Kidney (tissue), 14 donors: ENCODE measurements around the gene CD109. TPM values are rescaled to one million over a fixed set of nuclear protein-coding genes. Genes with fewer than 3 reads are reported as not detected.

Experiments
- DNase-seq, 5 donors: peaks; one replicate each; pipeline ENCODE4 v3.0.0-alpha.2; 2013 to 2020
- FAIRE-seq: peaks from 2 replicates; lab custom pipeline; 2012; peaks lifted over from hg19 to GRCh38; lab: Jason Lieb, UNC
- H3K27ac ChIP-seq, 2 donors: one replicate each; pipeline ENCODE4 v1.7.0; 2013; ENCODE audit warnings: low read depth in 2 of 2, low read length in 2 of 2, inconsistent platforms in 1 of 2
- H3K27me3 ChIP-seq: one replicate; pipeline ENCODE4 v1.7.1; 2013; ENCODE audit warnings: low read length, inconsistent platforms; ENCODE audit not compliant: control insufficient read depth, insufficient read depth
- H3K36me3 ChIP-seq, 3 donors: one replicate each; pipeline versions ENCODE4 v1.7.0 to v1.7.1; 2013; ENCODE audit warnings: low read length in 3 of 3, control low read depth in 1 of 3, inconsistent platforms in 1 of 3; ENCODE audit not compliant: insufficient read depth in 3 of 3, control insufficient read depth in 2 of 3
- H3K4me1 ChIP-seq, 3 donors: one replicate each; pipeline versions ENCODE4 v1.7.0 to v1.7.1; 2013; ENCODE audit warnings: low read length in 3 of 3, inconsistent platforms in 1 of 3, low read depth in 1 of 3; ENCODE audit not compliant: control insufficient read depth in 2 of 3, insufficient read depth in 2 of 3
- H3K4me3 ChIP-seq, 3 donors: one replicate each; pipeline versions ENCODE4 v1.7.0 to v1.8.1; 2013; ENCODE audit warnings: low read length in 3 of 3, control low read depth in 1 of 3, inconsistent platforms in 1 of 3
- H3K9ac ChIP-seq, 3 donors: one replicate each; pipeline versions ENCODE4 v1.7.0 to v1.7.1; 2013; ENCODE audit warnings: low read length in 3 of 3, control low read depth in 1 of 3, inconsistent platforms in 1 of 3
- H3K9me3 ChIP-seq, 3 donors: one replicate each; pipeline versions ENCODE4 v1.7.0 to v1.7.1; 2013; ENCODE audit warnings: low read length in 3 of 3, control low read depth in 1 of 3, inconsistent platforms in 1 of 3; ENCODE audit not compliant: control insufficient read depth in 2 of 3, insufficient read depth in 1 of 3
- CTCF ChIP-seq: IDR thresholded peaks from 3 replicates; pipeline ENCODE4 v1.5.1; 2012; ENCODE audit warnings: mild to moderate bottlenecking, moderate library complexity, borderline replicate concordance; ENCODE audit not compliant: insufficient read depth; ENCODE audit errors: extremely low read depth
- intact Hi-C: fragments of 100-400 bp; cut with DNase I; formaldehyde crosslinking; loops from one replicate; pipeline ENCODE4 v1.11.1; 2022
- polyA plus RNA-seq: library from polyadenylated mRNA; stranded (reverse); fragments of 350-450 nt; fragmentation: Illumina TruSeq; extraction: RNeasy Lipid Tissue Mini Kit (QIAGEN cat#74804); gene quantifications from one replicate; pipeline ENCODE4 v1.2.3, GENCODE V29; 2014; ENCODE audit warnings: low read depth, low replicate concordance; ENCODE audit not compliant: insufficient read depth
- total RNA-seq: library from RNA; stranded (reverse); fragmentation: NEBNext Ultra II Directional; extraction: Animal tissue kit (Norgen Biotek cat#: 25700); gene quantifications from one replicate; pipeline ENCODE4 v1.2.1, GENCODE V29; 2021
- donor health status: control.
- donor health status: control.
- donor health status: control.
- donor health status: control.
- donor health status: control.
- donor health status: DM: yes; HTN: yes; CAD: no.
- donor health status: Normal renal cell carcinoma (clear cell type).

The CD109 gene
- total and polyA plus RNA-seq, 2 donors from 2014 or later: 3.7 to 19.0 TPM

GRCh38 chr6:73652637-73653570 is 43.1 kb upstream of the CD109 start:
- Histone ChIP-seq H3K27ac (peak overlapping the region; percentile 94 to 98), H3K4me1 (peaks cover 0 to 3% (median 0%) of the 10 kb centered on the region in 3 donors), H3K36me3 (no peaks in the 10 kb centered on the region), H3K9ac (peak overlapping the region; percentile 81 to 83 (median 82)), H3K9me3 (no peaks in the 10 kb centered on the region), H3K27me3 (no peaks in the 10 kb centered on the region), H3K4me3 (peak overlapping the region; percentile 82 to 96 (median 94))
- intact Hi-C loops: no loop called here
- TF ChIP-seq CTCF: peak; percentile 29
- FAIRE-seq: no peak
- DNase-seq: peak in 4 of 5 donors; percentile 63 to 81 (median 72)

DNA sequence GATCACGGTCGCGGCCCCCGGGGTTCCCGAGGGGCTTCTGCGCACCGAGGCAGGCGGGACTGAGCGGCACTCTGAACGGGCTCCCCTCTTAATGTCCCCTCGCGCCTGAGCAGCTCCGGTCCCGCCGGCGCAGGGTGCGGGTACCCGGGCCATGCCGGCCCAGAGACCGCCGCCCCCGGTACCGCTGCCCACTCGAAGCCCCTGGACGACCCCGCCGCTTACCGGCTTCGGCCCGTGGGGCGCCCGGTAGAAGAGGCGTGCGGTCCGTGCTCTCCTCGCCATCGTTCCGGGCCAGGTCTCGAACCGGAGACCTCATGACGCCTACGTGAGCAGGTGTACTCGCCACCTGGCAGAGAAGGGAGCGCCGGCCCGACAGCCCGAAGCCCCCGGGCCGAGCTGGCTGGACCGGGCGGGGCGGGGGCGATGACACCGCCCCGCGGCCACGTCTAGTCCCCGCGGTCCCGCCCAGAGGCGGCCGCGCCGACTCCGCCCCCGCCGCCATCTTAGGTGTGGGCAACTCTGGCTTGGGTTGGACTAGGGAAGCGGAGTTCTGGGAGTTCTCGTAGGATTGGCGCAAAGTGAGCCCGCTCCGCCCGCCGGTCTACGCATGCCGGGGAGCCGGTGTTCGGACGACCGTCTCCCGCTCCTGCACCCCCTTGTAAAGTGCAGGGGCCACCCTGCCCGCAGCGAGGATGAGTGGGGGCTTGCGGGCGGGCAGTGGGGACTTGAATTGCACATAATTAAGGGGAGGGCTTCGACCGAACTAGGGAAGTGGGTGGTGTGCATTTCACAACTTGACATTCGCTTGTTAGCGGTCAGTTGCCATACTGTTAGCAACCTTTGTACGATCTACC is 42.2 kb upstream of the CD109 start, which contains the start of gene SLC17A5:
Gene SLC17A5 (minus strand): TSS at position 422 of the 854 bp plus-strand sequence. CDS start 106 bp downstream, at position 316.
- TF ChIP-seq CTCF: no peak
- Histone ChIP-seq H3K4me1 (peaks cover 0 to 3% (median 0%) of the 10 kb centered on the region in 3 donors), H3K27me3 (no peaks in the 10 kb centered on the region), H3K4me3 (peak within 1 kb of the TSS; percentile 85 to 96 (median 94)), H3K27ac (peak within 1 kb of the TSS; percentile 98 to 99), H3K9me3 (no peaks in the 10 kb centered on the region), H3K9ac (peak within 1 kb of the TSS; percentile 88 to 91 (median 89)), H3K36me3 (no peaks in the 10 kb centered on the region)
- no peak for FAIRE-seq
- peak; percentile 94 to 98 (median 96) for DNase-seq
- intact Hi-C loops: no loop called here

- H3K4me3 ChIP-seq: peak overlapping the region in 2 of 3 donors; percentile 85 to 94
- TF ChIP-seq CTCF: no peak
- no peaks in the 10 kb centered on the region for H3K36me3 ChIP-seq
- peaks cover 0 to 3% (median 0%) of the 10 kb centered on the region in 3 donors for H3K4me1 ChIP-seq
- H3K27me3 ChIP-seq: no peaks in the 10 kb centered on the region
- intact Hi-C loops: no loop called here
- peak overlapping the region in 1 of 3 donors; percentile 89 for H3K9ac ChIP-seq
- DNase-seq: no peak
- peak overlapping the region in 1 of 2 donors; percentile 99 for H3K27ac ChIP-seq
- H3K9me3 ChIP-seq: no peaks in the 10 kb centered on the region
- no peak for FAIRE-seq
These were observed 40.6 kb upstream of the CD109 start for GRCh38 chr6:73655341-73655917.
